Fibroblast of the aortic adventitia (primary cell): ENCODE data around the gene PPM1M. TPM values are rescaled to one million over a fixed set of nuclear protein-coding genes. Genes with fewer than 3 reads are reported as not detected.

Experiments used
- DNase-seq: peaks from one replicate; pipeline ENCODE4 v3.0.0-alpha.2; 2010; ENCODE audit warnings: low read depth
- H3K4me3 ChIP-seq: 2 replicates; pipeline ENCODE4 v1.5.1; 2011; ENCODE audit warnings: low read depth, mild to moderate bottlenecking, control low read depth, low read length, moderate library complexity
- CTCF ChIP-seq: IDR thresholded peaks from 2 replicates; pipeline ENCODE4 v1.5.1; 2011; ENCODE audit warnings: mild to moderate bottlenecking, low read length, control low read depth, inconsistent platforms; ENCODE audit not compliant: insufficient read depth
- total RNA-seq: library from RNA; depleted of rRNA; stranded (reverse); fragments of >200 nt; gene quantifications from 2 replicates; pipeline ENCODE4 v1.2.3, GENCODE V29; 2012; ENCODE audit warnings: low replicate concordance

Gene PPM1M
- total RNA-seq, 1 donor = 27.4 TPM

GRCh38 chr3:52218937-52219650 lies 26.5 kb upstream of the PPM1M start:
- DNase-seq = peak; percentile 47
- TF ChIP-seq CTCF = peak; percentile 22
- no peak overlapping the region for H3K4me3 ChIP-seq

GRCh38 chr3:52220380-52221026 lies 25.1 kb upstream of the PPM1M start:
- DNase-seq = peak; percentile 80
- no peak overlapping the region for H3K4me3 ChIP-seq
- peak; percentile 98 for TF ChIP-seq CTCF

GRCh38 chr3:52221141-52221562 lies 24.4 kb upstream of the PPM1M start:
- no peak for TF ChIP-seq CTCF
- DNase-seq = no peak
- H3K4me3 ChIP-seq = no peak overlapping the region

GRCh38 chr3:52221563-52222318 lies 23.8 kb upstream of the PPM1M start:
- no peak for TF ChIP-seq CTCF
- H3K4me3 ChIP-seq = no peak overlapping the region
- DNase-seq = no peak

- no peak for TF ChIP-seq CTCF
- DNase-seq = no peak
- H3K4me3 ChIP-seq = no peak overlapping the region
Observed at GRCh38 chr3:52222319-52223221, 23.0 kb upstream of the PPM1M start.
